Sigmoid colon (tissue), 7 donors: ENCODE results near the gene PLCD3. TPM values are rescaled to one million over a fixed set of nuclear protein-coding genes. Genes with fewer than 3 reads are reported as not detected.

Experiments used
- DNase-seq: peaks from one replicate; pipeline ENCODE4 v3.0.0-alpha.2; 2019
- H3K27ac ChIP-seq, 4 donors: fragments of 200-600 bp; sonication (generic); one replicate each; pipeline ENCODE4 v1.5.1; 2016 to 2019; ENCODE audit warnings: mild to moderate bottlenecking in 1 of 4
- H3K27me3 ChIP-seq, 3 donors: fragments of 200-600 bp; sonication (generic); one replicate each; pipeline ENCODE4 v1.5.1; 2019; ENCODE audit warnings: mild to moderate bottlenecking in 1 of 3
- H3K36me3 ChIP-seq, 4 donors: fragments of 200-600 bp; sonication (generic); one replicate each; pipeline ENCODE4 v1.5.1; 2016 to 2019
- H3K4me1 ChIP-seq, 4 donors: fragments of 200-600 bp; sonication (generic); one replicate each; pipeline ENCODE4 v1.5.1; 2017 to 2019
- H3K4me3 ChIP-seq, 4 donors: fragments of 200-600 bp; sonication (generic); one replicate each; pipeline ENCODE4 v1.5.1; 2017 to 2019; ENCODE audit warnings: mild to moderate bottlenecking in 2 of 4, moderate library complexity in 1 of 4
- H3K9me3 ChIP-seq, 4 donors: fragments of 200-600 bp in 3 of 4; sonication (generic) in 3 of 4; one replicate each; pipeline versions ENCODE4 v1.5.1 to v1.6.1; 2013 to 2019
- CTCF ChIP-seq, 4 experiments: fragments of 450-650 bp in 3 of 4; fragments of 200-600 bp in 1 of 4; IDR thresholded peaks; one replicate each; pipeline ENCODE4 v1.5.1; 2016 to 2019; ENCODE audit warnings: antibody characterized with exemption in 4 of 4, mild to moderate bottlenecking in 3 of 4, moderate library complexity in 2 of 4
- EP300 ChIP-seq, 4 donors: sonication (generic); formaldehyde crosslinking; IDR thresholded peaks; one replicate each; pipeline ENCODE4 v1.6.1; 2017; ENCODE audit warnings: antibody characterized with exemption in 4 of 4
- POLR2A ChIP-seq, 2 donors: fragments of 450-650 bp; IDR thresholded peaks; one replicate each; pipeline ENCODE4 v1.6.1; 2016; ENCODE audit warnings: antibody characterized with exemption in 2 of 2, mild to moderate bottlenecking in 2 of 2, moderate library complexity in 2 of 2
- POLR2AphosphoS5 ChIP-seq, 4 donors: sonication (generic); formaldehyde crosslinking; IDR thresholded peaks; one replicate each; pipeline ENCODE4 v1.6.1; 2017; ENCODE audit warnings: antibody characterized with exemption in 4 of 4
- WGBS, 2 donors: extraction: QIAGEN DNeasy Blood & Tissue Kit; methylation state at CpG; one replicate each; pipeline ENCODE4 v1.1.7; 2013; 5-methylcytosine and 5-hydroxymethylcytosine counted together
- intact Hi-C: fragments of 100-400 bp; cut with DNase I; formaldehyde crosslinking; loops from one replicate; pipeline ENCODE4 v1.15.1; 2023
- polyA plus RNA-seq, 3 donors: library from polyadenylated mRNA; stranded (reverse); fragments of 200-250 nt; gene quantifications; one replicate each; pipeline ENCODE4 v1.2.3, GENCODE V29; 2013
- total RNA-seq, 4 donors: library from RNA; depleted of rRNA; stranded (reverse); fragments of >200 nt; gene quantifications; one replicate each; pipeline ENCODE4 v1.1.0, GENCODE V29; 2016
- donor health status: healthy with polysubstance abuse.
- donor health status: Bipolar disorder and iron deficiency.
- donor health status: healthy.

PLCD3 gene
- total and polyA plus RNA-seq, 7 donors = 27.4 to 274 (median 45.7) TPM

DNA sequence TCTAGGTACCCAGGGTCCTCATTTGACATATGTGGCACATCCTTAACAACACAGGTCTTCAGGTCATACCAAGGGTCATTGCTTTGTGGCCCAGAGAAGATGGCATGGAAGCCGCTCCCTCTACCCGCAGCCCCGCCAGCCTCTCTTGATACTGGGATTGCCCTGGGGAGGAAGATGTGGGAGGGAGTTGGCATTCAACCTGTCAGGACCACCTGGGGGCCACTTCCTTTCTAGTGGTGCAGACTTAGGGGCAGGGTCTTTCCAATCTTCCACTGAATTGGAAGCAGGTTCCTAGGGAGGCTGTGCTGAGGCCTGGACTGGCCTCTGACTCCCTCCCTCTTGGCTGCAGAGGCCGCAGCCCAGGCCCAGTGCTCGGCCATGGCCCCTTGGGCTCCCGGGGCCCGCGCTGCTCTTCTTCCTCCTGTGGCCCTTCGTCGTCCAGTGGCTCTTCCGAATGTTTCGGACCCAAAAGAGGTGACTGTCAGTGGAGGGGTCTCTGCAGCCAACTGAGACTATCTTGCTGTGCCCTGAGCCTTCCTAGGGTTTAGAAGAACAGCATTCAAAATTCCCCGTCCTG is 10.9 kb upstream of the PLCD3 start:
- Histone ChIP-seq H3K36me3 (peaks cover 0 to 6% (median 0%) of the 10 kb centered on the region in 4 donors), H3K27me3 (no peaks in the 10 kb centered on the region), H3K27ac (peak overlapping the region; percentile 96 to 98 (median 97)), H3K9me3 (no peaks in the 10 kb centered on the region), H3K4me3 (peak overlapping the region in 3 of 4 donors; percentile 40 to 58 (median 54)), H3K4me1 (peaks cover 0 to 40% (median 33%) of the 10 kb centered on the region in 4 donors)
- intact Hi-C loops = loop anchor here (10.0 kb wide), 1 partner anchor 948 kb away; the partner anchor contains the start of gene ATXN7L3
- TF ChIP-seq POLR2A (IDR thresholded peaks at IDR 0.05) (no peak), EP300 (IDR thresholded peaks at IDR 0.05) (no peak), POLR2AphosphoS5 (IDR thresholded peaks at IDR 0.05) (no peak), CTCF (IDR thresholded peaks at IDR 0.05) (no peak)
- DNase-seq = no peak
- WGBS, 2 donors = 89 to 93% methylated on average over 13 of the region's 13 CpGs

DNA sequence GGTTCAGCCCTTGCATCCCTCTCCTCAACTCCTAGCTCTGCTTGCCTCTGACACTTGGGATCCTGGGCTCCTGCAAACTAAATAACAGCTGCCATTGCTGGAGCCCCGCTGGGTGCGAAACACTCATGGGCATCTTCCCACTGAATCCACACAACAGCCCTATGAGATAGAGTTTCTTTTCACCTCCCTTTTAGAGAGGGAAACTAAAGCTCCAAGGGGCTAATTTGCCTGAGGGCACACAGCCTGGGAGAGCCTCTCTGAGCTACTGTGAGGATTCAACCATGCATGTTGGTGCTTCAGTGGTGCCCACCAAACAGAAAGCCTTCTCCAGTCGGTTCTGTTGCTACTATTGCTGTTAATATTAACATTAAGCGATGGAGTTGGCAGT is 7.2 kb upstream of the PLCD3 start:
- H3K4me1 ChIP-seq = peaks cover 0 to 36% (median 28%) of the 10 kb centered on the region in 4 donors
- no peaks in the 10 kb centered on the region for H3K27me3 ChIP-seq
- no peak for TF ChIP-seq POLR2AphosphoS5 (IDR thresholded peaks at IDR 0.05)
- no peak for TF ChIP-seq EP300 (IDR thresholded peaks at IDR 0.05)
- TF ChIP-seq CTCF (IDR thresholded peaks at IDR 0.05) = no peak
- no peak for TF ChIP-seq POLR2A (IDR thresholded peaks at IDR 0.05)
- intact Hi-C loops = no loop called here
- DNase-seq = no peak
- no peak overlapping the region for H3K4me3 ChIP-seq
- H3K27ac ChIP-seq = no peak overlapping the region
- 89% methylated on average over 4 of the region's 4 CpGs for WGBS, 2 donors
- peaks cover 0 to 12% (median 0%) of the 10 kb centered on the region in 4 donors for H3K36me3 ChIP-seq
- no peaks in the 10 kb centered on the region for H3K9me3 ChIP-seq

DNA sequence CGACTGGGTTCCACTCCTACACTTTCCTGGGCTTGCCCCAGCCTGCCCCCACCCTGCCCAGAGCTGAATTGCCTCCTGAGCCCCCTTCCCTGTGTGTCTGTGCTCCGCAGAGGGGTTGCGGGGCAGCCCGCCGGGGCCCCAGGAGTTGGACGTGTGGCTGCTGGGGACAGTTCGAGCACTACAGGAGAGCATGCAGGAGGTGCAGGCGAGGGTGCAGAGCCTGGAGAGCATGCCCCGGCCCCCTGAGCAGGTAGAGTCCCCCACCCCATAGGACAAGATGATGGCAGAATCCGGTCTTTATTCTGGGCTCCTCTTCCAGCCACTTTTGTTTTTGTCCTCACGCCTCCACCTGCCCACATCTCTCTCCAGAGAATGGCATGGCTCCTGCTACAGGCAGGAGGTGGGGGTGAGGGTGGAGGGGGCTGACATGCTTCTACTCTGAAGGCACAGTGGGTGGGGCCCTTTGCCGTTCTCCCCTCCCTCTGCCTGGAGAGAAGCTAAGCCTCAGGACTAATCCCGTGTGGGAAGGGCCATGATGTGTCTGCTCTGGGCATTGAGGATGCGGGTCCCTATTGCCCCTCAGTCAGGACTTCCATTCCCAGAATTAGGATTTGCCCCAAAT is 6.7 kb upstream of the PLCD3 start:
- Histone ChIP-seq H3K4me3 (no peak overlapping the region), H3K27ac (no peak overlapping the region), H3K27me3 (no peaks in the 10 kb centered on the region), H3K9me3 (no peaks in the 10 kb centered on the region), H3K36me3 (peaks cover 0 to 12% (median 0%) of the 10 kb centered on the region in 4 donors), H3K4me1 (peaks cover 0 to 31% (median 26%) of the 10 kb centered on the region in 4 donors)
- intact Hi-C loops = no loop called here
- no peak for TF ChIP-seq POLR2A (IDR thresholded peaks at IDR 0.05)
- TF ChIP-seq POLR2AphosphoS5 (IDR thresholded peaks at IDR 0.05) = no peak
- no peak for TF ChIP-seq CTCF (IDR thresholded peaks at IDR 0.05)
- TF ChIP-seq EP300 (IDR thresholded peaks at IDR 0.05) = no peak
- no peak for DNase-seq
- WGBS, 2 donors = 89 to 90% methylated on average over 14 of the region's 14 CpGs

- 31 to 77% methylated on average over 11 of the region's 11 CpGs for WGBS, 2 donors
- DNase-seq = no peak
- H3K4me1 ChIP-seq = peaks cover 0 to 23% (median 16%) of the 10 kb centered on the region in 4 donors
- intact Hi-C loops = no loop called here
- no peak overlapping the region for H3K4me3 ChIP-seq
- TF ChIP-seq EP300 (IDR thresholded peaks at IDR 0.05) (no peak), POLR2A (IDR thresholded peaks at IDR 0.05) (no peak), POLR2AphosphoS5 (IDR thresholded peaks at IDR 0.05) (no peak), CTCF (IDR thresholded peaks at IDR 0.05) (no peak)
- H3K27me3 ChIP-seq = no peaks in the 10 kb centered on the region
- no peaks in the 10 kb centered on the region for H3K9me3 ChIP-seq
- peak overlapping the region in 1 of 4 donors; percentile 26 for H3K27ac ChIP-seq
- peaks cover 0 to 12% (median 0%) of the 10 kb centered on the region in 4 donors for H3K36me3 ChIP-seq
These were observed 5.4 kb upstream of the PLCD3 start for GRCh38 chr17:45137561-45138305.
